ENCODE data around the gene CANT1.

The CANT1 gene

DNA sequence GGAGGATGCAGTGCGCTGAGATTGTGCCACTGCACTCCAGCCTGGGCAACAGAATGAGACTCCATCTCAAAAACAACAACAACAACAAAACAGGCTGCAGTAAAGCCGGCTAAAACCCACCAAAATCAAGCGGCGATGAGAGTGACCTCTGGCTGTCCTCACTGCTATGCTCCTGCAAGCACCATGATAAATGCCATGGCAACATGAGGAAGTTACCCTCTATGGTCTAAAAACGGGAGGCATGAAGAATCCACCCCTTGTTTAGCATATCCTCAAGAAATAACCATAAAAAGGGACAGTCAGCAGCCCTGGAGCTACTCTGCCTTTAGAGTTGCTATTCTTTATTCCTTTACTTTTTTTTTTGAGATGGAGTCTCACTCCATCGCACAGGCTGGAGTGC is 21.4 kb downstream of the CANT1 start:
- DNase-seq = no peak
- in situ Hi-C loops (cut with MboI; ENCODE audit: low pct_unique_long_range_greater_than_20kb, low sequenced_read_pairs) = no loop called here

DNA sequence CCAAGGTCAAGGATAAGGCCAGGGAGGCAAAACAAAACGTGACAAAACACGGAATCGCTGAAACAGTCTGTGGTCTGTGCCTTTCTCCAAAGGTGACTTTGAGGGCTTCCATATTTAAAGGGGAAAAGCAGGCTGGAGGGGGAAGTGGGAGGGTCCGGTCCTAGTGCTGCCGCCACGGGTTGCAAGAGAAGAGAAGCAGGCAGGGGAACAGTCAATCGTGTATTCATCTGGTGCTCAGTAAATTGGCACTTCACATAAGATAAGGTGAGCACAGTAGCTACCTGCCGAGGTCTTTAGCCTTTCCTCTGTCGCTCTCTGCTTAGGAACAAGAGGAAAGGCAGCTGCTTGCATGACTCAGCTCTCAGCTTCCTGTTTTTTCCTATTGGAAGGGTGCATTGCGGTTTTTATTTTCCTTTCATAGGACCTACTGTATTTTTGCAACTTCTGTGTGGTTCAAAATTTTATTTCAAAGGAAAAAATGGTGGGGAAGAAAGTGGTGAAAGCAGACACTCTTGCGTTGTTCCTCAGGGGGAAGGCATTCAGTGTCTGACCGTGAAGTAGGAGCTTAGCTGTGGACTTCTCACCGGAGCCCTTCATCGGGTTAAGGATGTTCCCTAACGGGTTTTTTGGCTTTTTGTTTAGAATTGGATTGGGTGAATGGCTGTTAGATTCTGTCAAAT is 22.8 kb downstream of the CANT1 start:
- peak; percentile 73 for DNase-seq

DNA sequence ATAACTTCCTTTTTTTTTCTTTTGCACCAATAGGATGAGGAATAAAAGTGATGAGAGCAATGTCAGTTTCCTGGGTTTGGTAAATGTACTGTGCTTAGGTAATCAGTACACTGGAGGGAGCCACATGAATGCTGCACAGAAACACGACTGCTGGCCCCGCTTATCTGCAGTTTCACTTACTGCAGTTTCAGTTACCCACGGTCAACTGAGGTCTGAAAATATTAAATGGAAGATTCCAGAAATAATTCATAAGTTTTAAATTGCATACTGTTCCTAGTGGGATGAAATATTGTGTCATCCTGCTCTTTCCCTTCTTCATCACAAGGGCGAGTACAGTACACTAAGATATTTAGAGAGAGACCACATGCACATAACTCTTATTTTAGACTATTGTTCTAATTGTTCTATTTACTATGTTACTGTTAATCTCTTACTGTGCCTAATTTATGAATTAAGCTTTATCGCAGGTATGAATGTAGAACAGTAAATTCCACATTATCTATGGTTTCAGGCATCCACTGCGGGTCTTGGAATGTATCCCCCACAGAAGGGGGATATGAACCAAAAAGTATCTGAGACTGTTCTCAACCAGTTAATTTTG is 23.4 kb downstream of the CANT1 start:
- peak; percentile 89 for DNase-seq
- in situ Hi-C loops (cut with MboI; ENCODE audit: low pct_unique_long_range_greater_than_20kb, low sequenced_read_pairs) = no loop called here

More for the DNA sequence above, 22.8 kb downstream of the CANT1 start:
- in situ Hi-C loops (cut with MboI; ENCODE audit: low pct_unique_long_range_greater_than_20kb, low sequenced_read_pairs) = no loop called here

DNA sequence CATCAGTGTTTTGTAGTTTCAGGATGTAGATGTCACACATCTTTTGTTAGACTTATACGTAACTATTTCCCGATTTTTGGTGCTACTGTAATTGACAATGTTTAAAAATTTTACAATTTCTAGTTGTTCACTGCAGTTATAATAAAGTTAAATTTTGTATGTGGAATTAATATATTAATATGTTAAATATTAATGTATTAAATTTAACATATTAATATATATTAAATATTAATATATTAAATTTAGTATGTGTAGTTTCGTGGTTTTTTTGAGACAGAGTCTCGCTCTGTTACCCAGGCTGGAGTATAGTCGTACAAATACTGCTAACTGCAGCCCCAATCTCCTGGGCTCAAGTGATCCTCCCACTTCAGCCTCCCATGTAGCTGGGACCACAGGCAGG is 24.2 kb downstream of the CANT1 start:
- DNase-seq = no peak
- in situ Hi-C loops (cut with MboI; ENCODE audit: low pct_unique_long_range_greater_than_20kb, low sequenced_read_pairs) = no loop called here

DNA sequence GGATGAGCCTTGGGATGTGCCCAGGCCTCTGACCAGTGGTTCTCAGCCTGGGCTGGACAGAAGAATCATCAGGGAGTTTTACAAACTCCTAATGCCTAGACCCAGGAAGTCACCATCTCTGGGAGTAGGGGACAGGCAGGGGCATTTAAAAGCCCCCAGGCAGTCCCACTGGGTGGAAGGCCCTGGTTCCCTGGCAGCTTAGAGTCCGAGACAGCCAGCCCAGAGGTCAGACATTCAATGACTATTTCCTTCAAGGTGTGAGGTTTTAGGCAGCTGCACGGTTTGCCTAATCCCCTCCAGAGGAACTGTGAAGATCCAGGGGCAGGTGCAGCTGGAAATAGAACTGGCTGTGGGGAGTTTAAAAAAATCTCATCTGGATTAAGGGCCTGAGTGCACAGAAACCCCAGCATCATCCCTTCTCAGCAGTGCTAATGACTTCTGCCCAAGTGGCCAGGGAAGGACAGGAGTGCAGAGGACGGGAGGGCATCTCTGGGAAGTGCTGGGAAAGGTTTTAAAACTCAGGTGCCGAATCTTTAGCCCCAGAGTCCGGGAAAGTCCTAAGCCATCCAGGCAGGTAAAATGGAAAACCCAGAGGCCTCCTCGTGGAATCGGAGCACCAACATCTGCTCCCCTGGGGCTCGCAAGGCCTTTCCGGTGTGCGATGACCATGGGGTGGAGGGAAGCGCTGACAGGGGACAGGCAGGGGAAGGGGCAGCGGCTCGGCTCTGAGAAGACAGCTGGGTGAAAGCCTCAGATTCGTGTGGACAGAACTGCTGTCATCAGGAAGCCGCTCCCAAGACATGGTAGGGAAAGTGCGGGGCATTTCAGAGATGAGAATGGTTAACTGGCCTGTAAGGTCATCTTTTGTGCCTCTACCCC is 28.3 kb downstream of the CANT1 start:
- DNase-seq = no peak
- in situ Hi-C loops (cut with MboI; ENCODE audit: low pct_unique_long_range_greater_than_20kb, low sequenced_read_pairs) = no loop called here

DNA sequence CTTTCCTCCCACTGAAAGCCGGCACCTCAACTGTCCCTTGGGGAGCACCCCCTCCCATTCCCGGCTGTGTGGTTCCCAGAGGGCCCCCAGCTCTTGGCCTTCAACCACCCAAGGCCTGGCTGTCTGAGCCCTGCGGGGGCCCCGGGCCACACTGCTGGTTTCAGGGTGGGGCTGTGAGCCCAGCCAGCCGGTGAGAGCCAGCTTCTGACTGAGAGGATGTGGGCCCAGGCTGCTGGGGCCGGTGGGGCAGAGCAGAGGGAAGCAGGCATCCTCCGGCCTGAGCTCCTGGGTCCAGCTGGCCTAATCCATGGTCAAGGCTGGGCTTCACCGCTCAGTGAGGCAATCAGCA is 29.0 kb downstream of the CANT1 start:
- no peak for DNase-seq
- in situ Hi-C loops (cut with MboI; ENCODE audit: low pct_unique_long_range_greater_than_20kb, low sequenced_read_pairs) = no loop called here

DNA sequence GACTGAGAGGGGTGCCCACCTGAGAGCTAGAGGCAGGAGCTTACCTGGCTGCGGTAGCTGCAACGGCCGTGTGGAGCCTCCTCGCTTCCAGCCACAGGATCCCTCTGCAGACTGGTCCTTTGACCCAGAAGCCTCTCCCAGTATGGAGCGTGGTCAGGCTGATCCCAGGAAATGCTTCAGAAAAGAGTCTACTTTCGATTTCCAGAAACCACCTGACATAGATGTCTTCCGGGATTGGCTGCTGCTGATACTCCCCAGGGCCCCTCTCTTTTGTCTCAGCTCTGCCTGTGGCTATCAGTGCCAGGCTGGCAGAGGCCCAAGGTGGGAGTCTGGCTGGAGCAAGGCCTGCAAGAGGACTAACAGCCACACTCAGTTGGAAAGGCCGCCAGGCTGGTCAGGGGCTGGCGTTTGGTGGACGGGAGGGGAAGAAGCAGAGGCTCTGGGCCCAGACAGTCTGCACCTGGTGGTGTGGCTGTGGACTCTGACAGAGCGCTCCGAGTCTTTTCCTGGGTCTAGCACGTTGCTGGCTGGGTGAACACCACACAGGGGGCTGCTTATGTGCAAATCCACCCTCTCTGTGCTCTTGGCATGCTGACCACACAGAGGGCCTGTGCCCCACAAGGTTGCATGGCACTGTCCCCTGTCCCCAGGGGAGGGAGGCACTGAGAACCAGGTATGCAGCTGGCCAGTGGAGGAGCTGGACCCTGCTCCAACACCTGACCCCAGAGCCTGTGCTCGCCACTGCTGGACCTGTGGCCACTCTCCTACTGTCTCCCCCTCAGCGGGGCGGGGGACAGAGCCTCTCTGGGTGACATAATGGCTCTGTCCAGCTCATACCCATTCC is 29.6 kb downstream of the CANT1 start, which contains the start of gene LGALS3BP:
LGALS3BP (minus strand) TSS at position 144 of the 844 bp plus-strand sequence. CDS start 2,732 bp downstream, outside the sequence.
- in situ Hi-C loops (cut with MboI; ENCODE audit: low pct_unique_long_range_greater_than_20kb, low sequenced_read_pairs) = no loop called here
- DNase-seq = no peak

DNA sequence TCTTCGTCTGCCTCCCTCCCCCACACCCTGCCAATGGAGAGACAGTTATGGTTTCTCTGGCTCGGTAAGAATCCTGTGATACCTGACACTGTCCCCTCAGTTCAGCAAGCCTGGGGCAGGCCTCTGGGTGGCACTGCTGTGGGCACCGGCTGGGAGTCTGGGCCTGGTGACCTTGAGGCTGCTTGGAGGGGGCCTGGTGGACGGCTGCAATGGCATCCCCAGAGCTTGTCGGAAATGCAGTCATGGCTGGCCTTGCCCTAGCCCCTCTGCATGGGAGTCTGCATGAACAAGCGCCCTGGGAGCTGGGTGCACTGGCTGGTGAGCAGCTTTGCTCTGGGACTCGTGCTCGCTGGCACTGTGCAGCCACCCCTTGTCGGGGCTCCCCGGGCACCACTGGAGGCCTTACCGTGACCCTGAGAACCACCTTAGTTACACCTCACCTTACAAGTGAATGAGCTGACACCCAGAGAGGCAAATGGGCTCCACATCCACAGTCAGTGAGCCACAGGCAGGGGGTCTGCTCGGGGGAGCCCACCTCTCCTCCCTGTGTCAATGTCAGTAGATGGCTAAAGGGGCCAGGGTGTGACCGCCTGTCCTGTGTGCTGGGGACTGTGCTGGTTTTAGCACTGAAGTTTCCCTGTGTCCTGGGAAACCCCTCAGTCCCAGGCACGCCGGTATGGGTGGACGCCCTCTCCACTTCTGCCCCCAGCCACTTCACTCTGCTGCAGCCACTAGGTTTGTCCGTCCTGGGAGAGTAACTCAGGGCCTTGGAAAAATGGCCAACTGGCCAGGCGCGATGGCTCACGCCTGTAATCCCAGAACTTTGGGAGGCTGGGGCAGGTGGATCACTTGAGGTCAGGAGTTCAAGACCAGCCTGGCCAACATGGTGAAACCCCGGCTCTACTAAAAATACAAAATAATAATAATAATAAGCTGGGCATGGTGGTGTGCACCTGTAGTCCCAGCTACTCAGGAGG is 31.3 kb downstream of the CANT1 start:
- in situ Hi-C loops (cut with MboI; ENCODE audit: low pct_unique_long_range_greater_than_20kb, low sequenced_read_pairs) = no loop called here

DNA sequence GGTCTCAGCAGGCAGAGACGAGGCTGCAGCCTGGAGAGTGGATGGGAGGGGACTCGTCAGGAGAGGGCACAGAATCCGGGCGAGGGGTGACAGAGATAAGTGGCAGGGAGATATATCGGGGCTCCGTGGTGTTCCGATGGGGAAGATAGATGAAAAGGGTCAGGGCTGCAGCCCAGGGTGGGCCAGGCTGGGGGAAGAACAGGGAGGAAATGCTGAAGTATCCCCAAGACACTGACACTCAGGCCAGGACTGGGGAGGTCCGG is 32.0 kb downstream of the CANT1 start:
- no peak for DNase-seq
- in situ Hi-C loops (cut with MboI; ENCODE audit: low pct_unique_long_range_greater_than_20kb, low sequenced_read_pairs) = no loop called here

More for the DNA sequence above, 31.3 kb downstream of the CANT1 start:
- DNase-seq = no peak

DNA sequence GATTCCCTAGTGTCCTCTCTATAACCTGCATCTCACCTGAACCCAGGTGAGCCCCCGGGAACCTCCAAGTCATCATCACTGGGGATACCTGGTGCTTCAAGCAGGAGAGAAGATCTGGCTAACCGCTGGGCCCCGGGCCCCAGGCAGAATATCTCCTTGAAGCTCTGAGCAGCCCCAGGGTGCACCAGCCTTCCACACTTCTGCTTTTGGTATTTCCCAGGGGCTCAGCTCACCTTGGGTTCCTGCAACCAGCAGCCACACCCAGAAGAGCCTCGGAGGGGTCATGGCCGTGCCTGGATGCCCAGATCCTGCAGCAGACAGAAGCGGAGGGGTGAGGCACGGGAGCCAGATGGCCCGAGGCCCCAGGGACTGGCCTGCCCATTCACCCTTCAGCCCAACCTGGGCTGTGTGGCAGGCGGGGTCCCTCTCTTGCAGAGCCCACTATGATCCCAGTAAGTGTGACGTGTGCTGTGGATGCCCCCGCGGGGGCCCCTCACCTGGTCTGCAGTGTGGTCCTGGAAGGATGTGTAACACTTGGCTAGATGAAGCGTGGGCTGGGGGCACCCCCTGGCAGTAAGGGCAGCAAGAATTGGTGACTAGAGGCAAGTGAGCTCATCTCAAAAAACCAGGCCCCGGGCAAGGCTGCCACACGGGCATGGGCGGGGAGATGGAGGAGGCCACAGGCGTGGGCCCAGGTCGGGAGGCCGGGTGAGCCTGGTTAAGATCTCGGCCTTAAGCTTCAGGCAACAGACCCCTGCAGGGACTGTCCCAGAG is 32.5 kb downstream of the CANT1 start:
- in situ Hi-C loops (cut with MboI; ENCODE audit: low pct_unique_long_range_greater_than_20kb, low sequenced_read_pairs) = no loop called here
- DNase-seq = no peak

DNA sequence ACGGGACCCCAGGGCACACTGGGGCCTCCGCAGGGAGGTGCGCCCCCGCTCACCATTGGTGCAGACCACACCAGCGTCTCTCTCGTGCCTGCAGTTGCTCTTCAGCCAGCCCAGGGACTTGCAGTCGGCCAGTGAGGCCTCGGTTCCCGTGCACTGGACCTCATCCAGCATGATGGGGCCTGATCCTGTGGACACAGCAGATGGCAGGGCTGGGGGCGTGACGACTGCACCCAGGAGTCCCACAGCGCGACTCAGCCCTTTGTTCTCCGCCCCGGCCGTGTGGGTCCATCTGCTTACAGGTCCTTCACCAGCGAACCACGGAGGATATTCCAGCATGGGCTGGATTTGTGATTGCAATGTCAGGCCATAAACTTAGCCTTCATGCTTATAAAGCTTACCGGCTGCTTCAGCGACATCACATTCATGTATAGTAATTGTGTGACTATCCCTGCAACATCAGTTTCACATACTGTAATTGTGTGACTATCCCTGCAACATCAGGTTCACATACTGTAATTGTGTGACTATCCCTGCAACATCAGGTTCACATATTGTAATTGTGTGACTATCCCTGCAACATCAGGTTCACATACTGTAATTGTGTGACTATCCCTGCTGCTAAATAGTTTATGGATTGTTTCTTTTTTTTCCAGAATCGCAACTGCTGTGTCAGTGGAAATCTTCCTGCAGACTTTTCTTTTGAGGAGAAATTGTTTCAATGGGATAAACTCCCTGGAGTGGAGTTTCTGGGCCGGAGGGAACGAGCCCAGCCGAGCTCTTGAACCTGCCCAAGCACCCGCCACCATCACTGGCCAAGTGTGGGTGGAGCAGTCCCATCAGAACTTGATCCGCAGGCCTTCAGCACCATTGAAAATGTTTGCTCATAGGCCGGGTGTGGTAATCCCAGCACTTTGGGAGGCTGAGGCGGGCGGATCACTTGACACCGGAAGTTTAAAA is 34.7 kb downstream of the CANT1 start:
- in situ Hi-C loops (cut with MboI; ENCODE audit: low pct_unique_long_range_greater_than_20kb, low sequenced_read_pairs) = loop anchor here (25.0 kb wide), 1 partner anchor 113 kb away; no protein-coding TSS in a partner anchor
- DNase-seq = peak; percentile 25

DNA sequence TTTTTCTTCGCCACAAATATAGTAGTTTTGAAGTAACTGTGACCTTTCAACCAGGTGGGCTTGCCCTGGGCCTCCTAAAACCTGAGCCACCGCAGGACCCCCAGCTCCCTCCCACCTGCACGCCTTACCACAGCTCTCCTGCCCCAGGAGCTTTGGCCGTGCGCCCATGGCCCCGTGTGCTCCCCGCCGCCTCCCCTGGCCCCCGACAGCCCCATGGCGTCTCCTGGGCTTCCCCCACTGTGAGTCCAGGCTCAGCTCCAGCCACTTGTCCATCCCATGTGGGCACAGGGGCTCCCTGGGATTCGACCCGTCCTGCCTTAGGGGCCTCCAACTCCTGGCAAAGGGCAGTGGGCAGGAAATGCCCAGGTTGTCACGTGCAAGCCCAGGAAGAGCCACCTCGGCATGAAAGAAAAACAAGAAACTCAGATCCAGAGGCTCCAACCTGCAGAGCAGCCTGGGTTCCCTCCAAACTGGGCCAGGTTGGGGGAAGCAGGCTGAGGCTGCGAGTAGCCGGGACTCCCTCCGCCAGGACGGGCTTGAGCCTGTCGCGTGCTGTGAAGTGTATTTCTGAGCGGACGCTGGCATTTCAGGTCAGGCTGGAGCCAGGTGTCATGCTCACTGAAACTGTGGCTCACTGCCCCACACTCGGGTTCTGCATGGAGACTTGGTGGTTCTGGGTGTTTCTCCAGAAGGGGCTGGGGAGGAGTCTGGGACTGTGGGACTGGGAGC is 35.6 kb downstream of the CANT1 start:
- in situ Hi-C loops (cut with MboI; ENCODE audit: low pct_unique_long_range_greater_than_20kb, low sequenced_read_pairs) = loop anchor here (25.0 kb wide), 1 partner anchor 112 kb away; no protein-coding TSS in a partner anchor
- no peak for DNase-seq

DNA sequence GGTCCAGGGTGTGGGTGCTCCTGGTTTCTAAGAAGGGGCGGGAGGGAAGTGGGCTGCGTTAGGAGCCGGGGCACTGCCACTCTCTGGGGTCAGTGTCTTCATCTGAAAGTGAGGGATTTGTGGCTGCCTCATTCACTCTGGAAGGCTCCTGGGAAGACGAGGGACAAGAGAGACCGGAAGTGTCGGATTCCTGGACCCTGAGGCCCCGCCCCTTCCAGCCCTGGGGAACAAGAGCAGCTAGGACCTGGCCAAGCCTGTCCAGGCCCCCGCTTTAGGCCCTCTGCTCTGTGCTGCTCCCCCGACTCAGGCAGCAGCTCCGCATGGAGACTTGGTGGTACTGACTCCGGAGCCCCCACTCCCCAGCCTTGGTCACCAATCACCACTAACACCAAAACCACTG is 36.4 kb downstream of the CANT1 start:
- in situ Hi-C loops (cut with MboI; ENCODE audit: low pct_unique_long_range_greater_than_20kb, low sequenced_read_pairs) = loop anchor here (25.0 kb wide), 1 partner anchor 111 kb away; no protein-coding TSS in a partner anchor
- DNase-seq = no peak

DNA sequence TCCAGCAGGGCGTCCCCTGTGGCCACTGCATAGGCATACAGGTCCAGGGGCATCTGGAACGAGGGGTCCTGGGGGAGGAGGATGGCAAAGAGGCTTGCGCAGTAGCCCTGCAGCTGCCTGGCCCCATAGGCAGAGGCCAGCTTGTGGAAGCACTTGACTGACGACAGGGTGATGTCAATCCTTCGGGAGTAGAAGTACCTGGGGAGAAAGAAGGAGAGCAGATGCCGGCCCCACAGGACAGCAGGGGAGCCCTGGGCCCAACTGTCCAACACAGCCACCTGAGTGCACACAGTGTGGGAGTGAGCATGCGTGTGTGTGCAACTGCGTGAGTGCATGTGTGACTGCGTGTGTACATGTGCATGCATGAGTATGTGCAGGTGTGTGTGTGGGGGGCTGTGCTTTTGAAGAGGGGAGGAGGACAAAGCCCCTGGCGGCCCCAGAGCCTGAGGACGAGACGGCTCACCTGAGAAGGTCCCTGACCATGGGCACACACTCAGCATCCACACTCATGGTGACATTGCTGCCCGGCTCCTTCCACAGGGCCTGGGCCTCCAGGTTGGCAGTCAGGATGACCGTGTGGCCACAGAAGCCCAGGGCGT is 37.0 kb downstream of the CANT1 start:
- in situ Hi-C loops (cut with MboI; ENCODE audit: low pct_unique_long_range_greater_than_20kb, low sequenced_read_pairs) = loop anchor here (25.0 kb wide), 1 partner anchor 110 kb away; no protein-coding TSS in a partner anchor
- DNase-seq = no peak

DNA sequence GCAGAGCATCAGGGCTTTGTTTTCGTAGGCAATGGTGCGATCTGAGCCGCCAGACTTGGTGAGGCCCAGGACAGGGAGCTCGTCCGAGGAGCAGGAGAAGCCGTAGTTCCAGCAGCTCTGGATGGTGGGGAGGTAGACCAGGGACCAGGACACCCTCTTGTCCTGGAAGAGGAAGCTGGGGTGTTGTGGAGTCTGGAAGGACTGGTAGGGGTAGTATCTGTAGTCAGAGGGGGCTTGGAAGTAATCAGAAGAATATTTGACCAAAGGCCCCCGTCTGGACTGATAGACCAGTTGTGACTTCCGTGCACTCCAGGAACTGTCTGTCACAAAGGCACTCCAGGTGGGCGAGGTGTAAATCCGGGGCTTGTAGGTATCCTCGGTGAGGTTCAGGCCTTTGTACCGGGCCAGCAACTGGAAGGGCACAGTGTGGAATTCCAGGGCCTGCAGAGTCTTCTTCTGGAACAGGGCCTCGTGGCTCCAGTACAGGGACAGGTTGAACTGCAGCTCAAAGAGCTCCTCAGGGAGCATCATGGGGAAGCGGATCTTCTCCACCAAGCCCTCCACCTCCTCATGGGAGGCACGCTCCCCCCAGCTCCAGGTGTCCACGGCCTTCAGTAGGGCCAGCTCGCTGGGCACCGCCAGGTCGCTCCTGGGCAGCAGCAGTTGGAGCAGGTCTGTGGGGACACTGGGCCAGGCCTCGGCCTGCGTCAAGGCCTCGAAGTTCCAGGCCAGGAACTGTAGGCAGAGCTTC is 37.6 kb downstream of the CANT1 start:
- in situ Hi-C loops (cut with MboI; ENCODE audit: low pct_unique_long_range_greater_than_20kb, low sequenced_read_pairs) = loop anchor here (25.0 kb wide), 1 partner anchor 110 kb away; no protein-coding TSS in a partner anchor

More for the DNA sequence above, 37.6 kb downstream of the CANT1 start:
- no peak for DNase-seq
